HG02610 (cell line): Measurements from ENCODE around the gene PAPPA.

Experiments used
- ATAC-seq: cut with Tn5 transposase; IDR thresholded peaks from one replicate; pipeline ENCODE4 v1.9.1; 2021; ENCODE audit warnings: mild to moderate bottlenecking, moderate library complexity; ENCODE audit not compliant: unreplicated experiment

PAPPA gene

GRCh38 chr9:116404228-116404627 is 250.6 kb downstream of the PAPPA start:
- ATAC-seq = no peak

GRCh38 chr9:116405321-116405720 is 251.7 kb downstream of the PAPPA start:
- no peak for ATAC-seq

DNA sequence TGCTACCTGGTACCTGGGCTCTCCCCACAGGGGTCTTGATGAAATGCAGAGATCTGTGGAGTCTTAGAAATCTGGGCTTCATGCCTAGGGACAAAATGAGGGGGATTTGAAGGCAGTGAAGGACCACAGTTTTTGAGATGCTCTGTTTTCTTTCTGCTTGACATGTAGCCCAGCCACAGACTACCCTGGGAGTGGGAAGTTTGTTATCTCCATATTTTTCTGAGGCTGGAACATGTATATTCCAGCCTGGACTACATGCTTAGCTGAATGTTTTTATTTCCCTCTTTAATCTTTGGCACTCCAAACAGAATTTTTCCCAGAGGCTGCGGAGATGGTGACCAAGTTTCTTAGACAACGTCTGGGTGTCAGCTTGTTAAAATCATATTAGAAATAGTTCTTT is 252.9 kb downstream of the PAPPA start:
- ATAC-seq = no peak

GRCh38 chr9:116409129-116409528 is 255.5 kb downstream of the PAPPA start:
- no peak for ATAC-seq

DNA sequence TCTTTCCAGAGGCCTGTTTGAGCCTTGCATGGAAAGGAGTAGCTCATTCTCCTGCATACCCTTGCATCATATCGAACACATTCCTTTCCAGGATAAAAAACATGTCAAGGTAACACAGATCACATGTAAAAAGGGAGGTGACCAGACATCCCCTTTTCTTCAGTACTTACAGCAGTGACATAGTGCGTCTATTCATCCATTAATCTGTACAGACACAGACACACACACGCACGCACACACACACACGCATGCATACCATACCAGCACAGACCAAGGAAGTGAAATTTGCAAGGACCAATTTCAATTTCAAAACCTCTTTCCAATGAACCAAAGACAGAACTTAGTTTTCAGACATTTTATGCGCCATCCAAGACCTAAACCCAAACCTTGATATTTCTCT is 256.0 kb downstream of the PAPPA start:
- ATAC-seq = no peak

DNA sequence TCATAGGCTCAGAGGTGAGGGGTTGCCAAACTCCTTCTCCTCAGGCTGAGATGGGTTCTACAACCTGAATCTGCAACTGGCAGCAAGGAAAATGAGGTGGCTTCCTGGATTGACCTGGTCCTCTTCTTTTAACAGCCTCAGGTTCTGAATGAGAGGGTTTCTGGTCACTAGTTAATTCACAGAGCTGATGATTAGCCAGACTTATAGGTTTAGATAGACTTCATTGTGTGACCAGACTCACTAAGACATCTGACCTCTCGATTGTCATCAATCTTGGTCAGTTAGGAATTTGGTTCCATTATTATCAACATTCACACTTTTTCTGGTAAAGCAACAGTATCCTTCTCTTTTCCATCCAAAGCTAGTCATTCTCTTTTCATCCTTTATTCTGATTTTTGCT is 257.9 kb downstream of the PAPPA start:
- ATAC-seq = no peak

GRCh38 chr9:116414374-116414773 is 260.8 kb downstream of the PAPPA start:
- ATAC-seq = no peak

DNA sequence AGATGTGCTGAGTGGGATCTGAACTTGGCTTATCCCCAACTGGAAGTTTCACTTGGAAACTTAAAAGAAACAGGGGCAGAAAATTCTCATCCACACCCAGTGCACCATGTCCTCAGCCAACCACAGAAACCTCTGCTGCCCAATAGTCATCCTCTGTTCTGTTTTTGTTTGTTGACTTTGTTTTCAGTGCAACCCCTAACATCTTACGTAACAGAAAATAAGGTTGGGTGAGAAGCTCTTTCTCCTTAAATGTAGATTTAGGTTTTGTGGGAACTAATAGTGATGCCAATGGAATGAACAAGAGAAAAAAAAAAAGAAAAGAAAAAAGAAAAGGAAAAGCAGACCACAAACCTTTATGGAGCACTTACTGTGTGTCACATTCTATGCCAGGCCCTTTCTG is 262.8 kb downstream of the PAPPA start:
- ATAC-seq = no peak

GRCh38 chr9:116417464-116417863 is 263.9 kb downstream of the PAPPA start:
- no peak for ATAC-seq

- no peak for ATAC-seq
Observed at GRCh38 chr9:116419181-116419580, 265.6 kb downstream of the PAPPA start.

- ATAC-seq = no peak
Observed at GRCh38 chr9:116420993-116421538, 267.5 kb downstream of the PAPPA start.

- no peak for ATAC-seq
Observed at GRCh38 chr9:116422119-116422979, 268.8 kb downstream of the PAPPA start.

- no peak for ATAC-seq
Observed at GRCh38 chr9:116423149-116423548, 269.6 kb downstream of the PAPPA start.

GRCh38 chr9:116425244-116425643 is 271.7 kb downstream of the PAPPA start:
- no peak for ATAC-seq

DNA sequence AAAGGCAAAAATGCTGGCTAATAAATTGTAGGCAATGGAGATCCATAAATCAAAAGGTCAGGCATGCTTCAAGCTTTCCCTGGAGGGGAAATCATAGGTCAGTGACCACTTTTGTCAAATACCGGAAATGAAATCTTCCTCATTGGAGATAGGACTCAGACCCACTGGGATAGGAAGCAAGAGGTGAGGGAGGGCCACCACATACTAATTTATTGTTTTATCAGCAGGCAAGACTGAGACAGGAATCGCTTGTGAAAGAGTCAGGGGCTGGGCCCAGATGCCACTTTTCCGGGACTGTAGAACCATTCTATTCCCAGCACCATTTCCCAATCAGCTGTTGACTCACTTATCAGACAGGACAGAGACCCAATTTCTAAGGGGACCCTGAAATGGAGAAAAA is 277.3 kb downstream of the PAPPA start:
- no peak for ATAC-seq

- no peak for ATAC-seq
Observed at GRCh38 chr9:116432051-116432450, 278.5 kb downstream of the PAPPA start.

DNA sequence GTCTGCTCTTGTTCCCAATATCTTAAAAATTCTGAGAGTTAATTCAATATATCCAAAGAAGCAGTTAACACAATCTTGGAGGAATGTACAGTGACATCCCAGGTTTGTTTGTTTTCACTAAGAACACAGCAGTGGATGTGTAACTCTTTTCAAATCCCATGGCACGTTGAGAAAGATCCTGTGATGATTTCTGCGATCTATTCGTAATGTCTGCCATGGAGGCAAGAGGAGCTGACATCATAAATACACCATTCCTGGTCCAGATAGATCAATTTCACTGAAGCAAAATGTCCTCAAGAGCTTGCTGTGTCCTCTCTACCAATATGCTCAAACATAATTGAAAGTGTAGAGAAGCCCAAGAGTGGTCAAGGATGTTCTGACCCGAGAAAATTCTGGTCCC is 280.7 kb downstream of the PAPPA start:
- no peak for ATAC-seq

- no peak for ATAC-seq
Observed at GRCh38 chr9:116435706-116436105, 282.1 kb downstream of the PAPPA start.

- ATAC-seq = no peak
Observed at GRCh38 chr9:116436121-116436520, 282.5 kb downstream of the PAPPA start.

- no peak for ATAC-seq
Observed at GRCh38 chr9:116437411-116438370, 284.1 kb downstream of the PAPPA start.

GRCh38 chr9:116442528-116442927 is 288.9 kb downstream of the PAPPA start:
- ATAC-seq = no peak
